ENCODE data around the gene ANKS1B.
"Not testable (repeated sequence)": the region's sequence is repeated elsewhere in the genome, so short reads cannot be mapped to it uniquely, and the experiment has no call there.

Gene ANKS1B

DNA sequence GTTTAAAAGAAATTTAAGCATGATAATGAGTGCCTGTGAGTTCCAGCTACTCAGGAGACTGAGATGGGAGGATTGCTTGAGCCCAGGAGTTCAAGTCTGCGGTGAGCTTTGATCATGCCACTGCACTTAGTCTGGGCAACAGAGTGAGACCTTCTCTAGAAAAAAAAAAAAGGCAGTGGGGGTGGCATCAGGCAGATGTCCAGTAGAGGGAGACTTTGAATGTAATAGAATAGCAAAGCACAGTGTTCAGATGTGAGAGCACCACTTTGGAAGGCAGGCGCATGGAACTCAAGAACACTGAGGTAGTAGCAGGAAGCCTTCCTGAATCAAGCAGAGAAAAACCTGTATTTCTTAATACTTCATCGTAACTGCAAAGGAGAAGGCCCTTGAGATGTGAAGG lies 731.7 kb downstream of the ANKS1B start:
- no peak for DNase-seq

DNA sequence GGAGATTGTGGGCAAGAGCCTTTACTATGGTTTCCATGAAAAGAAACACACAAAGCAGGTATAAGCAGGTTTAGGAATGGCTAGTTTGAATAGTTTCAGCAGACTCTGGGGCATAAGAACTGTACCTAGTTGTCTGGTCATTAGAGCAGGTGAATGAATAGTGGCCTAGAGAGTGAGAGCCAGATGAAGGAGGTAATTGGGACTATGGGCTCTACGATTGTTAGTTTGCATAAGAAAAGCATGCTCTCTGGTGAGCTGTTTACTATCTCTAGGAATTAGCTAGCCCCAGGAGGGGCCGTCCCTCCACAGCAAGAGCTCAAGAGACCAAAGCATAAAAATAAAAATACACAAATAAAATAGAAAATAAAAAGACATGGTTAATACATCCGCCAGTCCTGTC lies 734.6 kb downstream of the ANKS1B start:
- DNase-seq, result no peak

DNA sequence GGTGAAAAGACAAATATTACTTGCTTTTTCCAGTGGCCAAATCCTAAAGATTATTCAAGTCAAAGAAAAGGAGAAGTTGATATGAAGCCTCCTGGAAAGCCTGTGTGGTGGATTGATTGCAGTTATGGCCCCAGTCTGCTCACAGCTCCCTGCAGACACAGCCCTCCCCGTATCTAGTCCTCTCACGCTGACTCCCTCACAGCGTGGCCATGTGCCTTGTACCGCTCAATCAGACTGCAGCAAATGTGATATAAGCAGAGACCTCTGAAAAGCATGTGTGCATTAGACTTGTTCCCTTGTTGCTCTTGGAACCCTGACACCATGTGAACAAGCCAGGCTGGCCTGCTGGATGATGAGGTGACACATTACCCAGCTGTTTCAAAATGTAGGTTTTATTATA lies 735.2 kb downstream of the ANKS1B start:
- DNase-seq, result no peak

DNA sequence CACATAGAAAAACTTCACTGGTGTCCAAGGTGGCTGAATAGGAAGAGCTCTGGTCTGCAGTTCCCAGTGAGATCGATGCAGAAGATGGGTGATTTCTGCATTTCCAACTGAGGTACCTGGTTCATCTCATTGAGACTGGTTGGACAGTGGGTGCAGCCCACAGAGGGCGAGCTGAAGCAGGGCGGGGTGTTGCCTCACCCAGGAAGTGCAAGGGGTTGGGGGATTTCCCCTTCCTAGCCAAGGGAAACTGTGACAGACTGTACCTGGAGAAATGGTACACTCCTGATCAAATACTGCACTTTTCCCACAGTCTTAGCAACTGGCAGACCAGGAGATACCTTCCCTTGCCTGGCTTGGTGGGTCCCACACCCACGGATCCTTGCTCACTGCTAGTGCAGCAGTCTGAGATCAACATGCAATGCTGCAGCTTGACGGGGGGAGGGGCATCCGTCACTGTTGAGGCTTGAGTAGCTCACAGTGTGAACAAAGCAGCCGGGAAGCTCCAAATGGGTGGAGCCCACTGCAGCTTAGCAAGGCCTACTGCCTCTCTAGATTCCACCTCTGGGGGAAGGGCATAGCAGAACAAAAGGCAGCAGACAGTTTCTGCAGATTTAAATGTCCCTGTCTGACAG lies 746.7 kb downstream of the ANKS1B start:
- DNase-seq, result not testable (repeated sequence)

DNA sequence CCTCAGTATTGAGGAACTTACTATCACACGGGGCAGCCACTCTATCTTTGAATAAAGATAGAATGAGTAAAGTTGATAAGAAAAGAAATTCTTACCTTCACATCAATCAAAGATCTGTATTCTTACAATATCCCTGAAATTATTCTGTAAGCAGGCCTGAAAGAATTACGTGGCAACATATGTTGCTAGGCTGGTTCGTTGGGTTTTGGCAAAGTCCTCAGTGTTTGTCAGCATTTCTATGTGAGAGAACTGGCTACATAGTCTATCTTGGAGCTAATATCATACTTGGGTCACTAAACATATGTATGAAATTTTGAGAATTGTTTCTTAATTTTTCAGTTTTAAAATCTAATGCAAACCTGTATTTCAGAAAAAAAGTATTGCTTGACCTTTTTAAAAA lies 749.4 kb downstream of the ANKS1B start:
- no peak for DNase-seq

DNA sequence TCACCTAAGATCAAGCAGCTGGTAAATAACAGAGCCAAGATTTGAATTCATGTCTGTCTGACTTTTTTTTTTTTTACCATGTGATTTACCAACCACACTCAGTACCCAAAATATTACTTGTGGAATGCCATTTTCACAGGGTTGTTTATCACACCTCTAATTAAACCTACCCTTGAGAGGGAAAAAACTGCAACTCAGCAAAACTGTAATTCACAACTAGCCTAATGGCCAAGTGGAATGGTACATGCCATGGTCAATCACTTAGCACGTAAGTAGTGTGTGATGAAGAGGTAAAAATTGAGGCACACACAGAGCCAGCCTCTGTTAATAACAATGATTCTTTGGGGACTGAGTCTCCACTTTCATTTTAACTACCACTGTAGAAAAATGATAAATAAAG lies 750.0 kb downstream of the ANKS1B start:
- no peak for DNase-seq

DNA sequence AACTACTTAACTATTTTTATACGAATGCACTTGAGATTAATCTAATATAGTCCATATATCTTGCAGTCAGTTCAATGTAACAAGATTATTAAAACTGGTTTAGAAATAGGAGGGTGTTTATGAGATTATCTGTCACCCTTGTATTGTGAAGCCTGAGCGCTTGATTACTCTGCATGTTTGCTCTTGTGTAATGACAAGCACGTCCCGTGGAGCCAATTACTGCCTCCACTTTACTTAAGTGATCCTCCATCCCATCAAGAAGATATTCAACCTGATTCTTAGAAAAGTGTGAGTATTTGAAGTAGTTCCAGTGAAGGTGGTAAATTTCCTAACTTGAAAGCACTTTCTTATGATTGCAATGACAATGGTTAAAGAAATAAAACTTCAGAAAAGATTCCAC lies 752.4 kb downstream of the ANKS1B start:
- no peak for DNase-seq

DNA sequence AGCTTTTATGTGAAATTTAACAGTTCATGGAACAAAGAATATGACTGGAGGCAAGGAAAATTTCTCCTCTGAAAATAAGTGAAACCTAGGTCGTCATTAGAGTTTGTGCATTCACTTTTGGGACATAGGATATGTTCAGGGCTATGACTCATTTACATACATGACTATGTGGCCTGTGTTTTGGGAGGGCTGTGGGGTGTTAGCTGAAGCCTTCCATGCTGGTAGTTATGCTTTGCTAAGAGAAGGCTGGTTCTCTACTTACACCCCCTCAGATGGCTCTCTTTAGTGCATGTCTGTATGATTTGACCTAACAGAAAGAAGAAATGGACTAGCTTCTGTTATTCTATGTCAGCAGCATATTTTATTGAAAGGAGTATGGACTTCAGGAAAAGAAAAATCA lies 753.7 kb downstream of the ANKS1B start:
- no peak for DNase-seq

DNA sequence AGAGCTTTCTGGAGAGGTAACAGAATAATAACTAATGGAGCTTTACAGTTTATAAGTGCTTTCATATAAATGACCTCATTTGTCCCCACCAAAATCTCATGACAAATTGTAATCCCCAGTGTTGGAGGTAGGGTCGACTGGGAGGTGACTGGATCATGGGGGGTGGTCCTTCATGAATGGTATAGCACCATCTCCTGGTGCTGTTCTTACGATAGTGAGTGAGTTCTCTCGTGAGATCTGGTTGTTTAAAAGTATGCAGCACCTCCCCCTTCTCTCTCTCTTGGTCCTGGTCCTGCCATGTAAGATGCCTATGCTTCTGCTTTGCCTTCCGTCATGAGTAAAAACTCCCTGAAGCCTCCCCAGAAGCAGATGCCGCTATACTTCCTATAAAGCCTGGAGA lies 760.5 kb downstream of the ANKS1B start:
- DNase-seq, result no peak

DNA sequence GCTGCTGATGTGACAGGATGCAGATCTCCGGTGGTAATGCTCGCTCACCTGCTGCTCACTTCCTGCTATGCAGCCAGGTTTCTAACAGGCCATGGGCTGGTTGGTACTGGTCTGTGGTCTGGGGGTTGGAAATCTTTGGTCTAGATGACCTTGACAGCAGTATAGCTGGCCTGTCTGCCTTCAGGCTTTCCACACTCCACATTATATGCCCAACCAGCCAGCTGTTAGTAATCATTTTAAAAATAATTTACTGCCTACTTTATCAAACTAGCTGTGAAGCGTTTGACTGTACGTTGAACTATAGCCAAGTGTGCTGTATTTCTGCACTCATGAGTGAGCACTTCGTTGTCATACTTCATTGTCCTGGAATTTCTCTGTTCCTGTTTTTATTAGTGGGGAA lies 761.2 kb downstream of the ANKS1B start:
- DNase-seq, result no peak

DNA sequence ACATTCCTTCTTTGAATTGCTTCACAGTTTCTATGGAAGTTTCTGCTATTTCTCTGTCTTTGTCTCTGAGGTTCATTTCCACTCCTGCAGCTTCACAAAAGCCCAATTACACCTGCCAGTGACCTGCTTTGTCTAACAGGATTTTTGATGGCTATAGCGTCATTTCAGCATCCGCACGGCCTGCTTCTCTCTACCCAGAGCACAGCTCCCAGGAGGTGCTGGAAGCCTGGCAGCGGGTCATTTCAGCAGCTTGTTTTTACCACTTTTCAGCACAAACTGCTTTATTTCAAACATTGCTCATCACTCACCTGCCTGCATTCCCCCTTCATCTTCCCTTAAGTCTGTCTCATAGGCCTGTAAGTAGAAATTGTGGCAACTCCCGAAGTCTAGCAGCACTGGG lies 771.7 kb downstream of the ANKS1B start:
- no peak for DNase-seq

DNA sequence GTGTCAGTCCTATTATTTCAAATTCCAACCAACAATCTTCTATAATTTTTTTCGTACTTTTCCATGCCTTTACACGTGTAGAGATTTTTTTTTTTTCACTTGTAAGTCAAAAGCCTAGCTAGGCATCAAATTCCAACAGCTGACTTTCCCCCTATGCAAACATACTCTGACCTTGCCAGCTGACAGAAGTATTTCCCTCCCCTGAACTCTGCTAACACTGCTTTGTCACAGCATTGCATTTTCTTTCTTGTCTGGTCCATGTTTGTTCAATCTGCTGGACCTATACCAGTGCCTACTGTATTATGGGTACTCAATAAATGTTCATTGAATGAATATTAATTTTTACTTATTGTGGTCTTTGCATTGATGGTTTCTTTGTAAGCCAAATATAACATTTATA lies 772.5 kb downstream of the ANKS1B start:
- DNase-seq, result no peak

DNA sequence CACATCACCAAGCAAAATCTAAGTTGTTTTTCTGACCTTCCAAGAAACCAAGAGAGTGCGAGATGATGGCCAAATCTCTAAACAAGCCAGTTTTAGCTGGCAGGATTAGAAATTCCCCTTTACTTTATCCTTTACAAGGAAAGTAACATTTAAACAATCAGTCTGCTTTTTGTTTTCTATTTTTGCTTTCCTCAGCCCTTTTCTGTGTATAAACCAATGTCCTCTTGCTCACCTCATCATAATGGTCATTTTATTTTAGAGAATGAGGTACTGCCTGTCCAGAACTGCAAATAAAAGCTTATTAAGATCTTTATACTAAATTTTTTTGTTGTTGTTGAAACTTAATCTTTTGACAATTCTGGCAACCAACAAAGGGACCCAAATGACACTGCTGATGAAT lies 779.6 kb downstream of the ANKS1B start:
- no peak for DNase-seq

DNA sequence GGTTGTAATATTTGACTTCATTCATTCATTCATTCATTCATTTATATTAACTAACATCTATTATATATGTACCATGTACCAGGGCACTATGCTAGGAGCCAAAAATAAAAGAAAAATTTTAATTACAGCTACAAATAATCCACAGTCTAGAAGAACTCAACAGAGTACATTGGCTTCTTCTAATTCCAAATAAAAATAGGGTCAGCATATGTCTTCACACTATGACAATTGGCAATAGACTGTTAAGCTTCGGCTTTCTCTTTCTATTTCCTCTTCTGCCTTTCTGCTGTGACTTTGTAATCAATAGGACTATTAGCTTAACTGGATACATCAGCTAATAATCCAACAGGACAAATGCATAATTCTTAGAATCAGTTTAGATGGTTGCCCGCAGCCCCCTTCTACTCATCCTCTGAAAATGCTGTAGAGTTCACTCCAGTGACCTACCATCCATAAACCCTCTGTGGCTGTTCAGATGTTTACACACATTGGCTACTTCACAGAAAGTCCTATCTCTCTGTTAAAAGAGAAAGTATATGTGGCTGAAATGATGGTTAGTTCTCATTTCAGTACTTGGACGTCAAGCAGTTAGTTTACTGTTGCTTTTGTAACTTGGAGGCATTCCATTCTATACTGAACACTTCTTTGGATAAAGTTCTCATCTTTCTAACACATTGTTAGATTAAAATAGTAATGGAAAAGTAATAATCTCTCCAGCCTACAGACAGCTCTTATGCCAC lies 782.7 kb downstream of the ANKS1B start:
- DNase-seq, result no peak

DNA sequence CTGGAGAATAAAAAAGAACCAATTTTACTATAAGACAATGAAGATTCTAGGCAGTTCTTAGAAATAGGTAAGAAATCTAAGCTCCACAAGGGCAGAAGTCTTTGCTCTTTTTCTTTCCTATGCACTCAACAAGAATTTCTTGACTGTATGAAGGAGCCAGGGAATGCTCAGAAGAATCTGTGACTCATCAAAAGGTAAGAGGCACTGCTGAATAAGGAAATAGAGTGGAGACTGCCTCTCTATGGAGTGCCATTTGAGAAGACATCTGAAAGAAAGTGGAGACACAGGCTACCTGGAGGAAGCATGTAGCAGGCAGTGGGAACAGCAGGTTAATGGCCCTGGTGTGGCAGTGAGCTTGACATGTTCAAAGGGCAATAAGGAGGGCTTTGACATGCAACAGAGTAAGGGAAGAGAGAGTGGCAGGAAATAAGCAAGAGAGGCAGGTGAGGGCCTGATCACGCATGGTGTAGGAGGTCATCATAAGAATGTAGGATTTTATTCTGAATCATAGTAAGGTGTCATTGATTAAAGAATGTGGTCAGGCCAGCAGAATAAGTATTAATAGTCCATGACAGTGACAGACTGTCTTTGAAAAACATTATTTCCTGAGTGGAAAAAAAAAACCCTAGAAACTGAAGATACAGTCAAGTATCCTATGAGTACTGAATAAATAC lies 783.9 kb downstream of the ANKS1B start:
- no peak for DNase-seq

DNA sequence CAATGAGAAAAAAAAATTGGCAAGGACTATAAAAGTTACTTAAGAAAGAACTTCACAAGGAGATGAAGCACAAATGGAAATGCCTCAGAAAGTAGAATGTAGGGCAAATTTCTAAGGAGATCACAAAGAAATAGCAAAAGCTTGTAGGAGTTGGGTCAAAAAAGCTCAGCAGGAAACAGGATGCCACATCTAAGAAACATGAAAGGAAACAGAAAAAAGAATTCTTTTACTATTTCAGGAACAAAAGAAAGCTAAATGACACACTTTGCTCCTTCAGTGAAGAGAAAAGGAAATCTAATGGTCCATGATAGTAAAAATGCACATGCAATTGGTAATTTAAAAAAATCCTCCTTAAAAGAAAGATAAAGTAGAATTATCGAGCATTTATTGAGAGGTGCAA lies 789.3 kb downstream of the ANKS1B start:
- no peak for DNase-seq

DNA sequence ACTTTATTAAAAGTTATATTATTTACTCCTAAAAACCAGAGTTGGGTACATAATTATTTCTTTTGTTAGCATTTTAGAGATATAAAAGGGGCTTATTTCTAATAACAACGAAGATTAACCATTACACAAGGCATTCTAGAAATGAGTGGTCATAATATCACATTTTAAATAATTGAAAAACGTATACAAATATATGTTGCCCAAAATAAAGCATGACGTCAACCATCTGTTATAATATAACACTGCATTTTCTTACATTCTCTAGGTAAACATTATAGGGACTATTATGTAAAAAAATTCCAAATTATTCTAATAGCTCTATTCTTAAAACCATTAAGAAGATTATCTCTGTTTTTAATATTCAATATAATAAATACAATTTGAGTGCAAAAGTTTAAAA lies 792.2 kb downstream of the ANKS1B start:
- DNase-seq, result no peak

DNA sequence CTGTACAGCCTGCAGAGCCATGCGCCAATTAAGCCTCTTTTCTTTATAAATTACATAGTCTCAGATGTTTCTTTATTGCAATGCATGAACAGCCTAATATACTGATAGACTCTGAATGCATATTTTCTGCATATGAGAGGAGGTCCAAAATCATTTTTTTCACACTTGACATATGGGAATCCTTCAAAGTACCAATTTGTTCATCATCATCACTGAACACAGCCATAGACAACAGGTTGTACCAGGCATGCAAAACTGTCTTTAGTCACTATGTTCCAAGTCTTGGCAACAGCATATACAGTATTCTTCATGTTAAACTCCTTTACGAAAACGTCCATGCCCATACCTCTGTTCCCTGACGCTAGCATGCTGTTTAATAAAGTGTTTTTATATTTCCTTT lies 807.9 kb downstream of the ANKS1B start:
- no peak for DNase-seq

DNA sequence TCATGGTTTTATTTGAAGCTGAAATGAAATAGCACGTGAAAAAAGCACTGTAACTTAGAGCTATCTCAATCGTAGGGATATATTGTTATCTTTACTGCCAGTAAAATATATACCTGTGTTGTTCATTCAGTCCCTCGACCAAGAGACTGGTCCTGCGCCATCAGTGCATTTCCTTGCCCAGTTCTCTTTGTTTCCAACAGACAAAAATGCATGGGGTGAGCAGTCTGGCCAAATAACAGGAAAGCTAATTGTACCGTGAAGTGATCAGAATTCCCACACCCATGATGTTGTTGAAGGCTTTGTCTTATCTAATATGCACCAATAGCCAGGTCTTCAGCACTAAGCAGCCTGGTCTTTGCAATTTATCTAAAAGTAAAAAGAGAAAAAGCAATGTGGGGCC lies 814.3 kb downstream of the ANKS1B start:
- DNase-seq, result no peak

DNA sequence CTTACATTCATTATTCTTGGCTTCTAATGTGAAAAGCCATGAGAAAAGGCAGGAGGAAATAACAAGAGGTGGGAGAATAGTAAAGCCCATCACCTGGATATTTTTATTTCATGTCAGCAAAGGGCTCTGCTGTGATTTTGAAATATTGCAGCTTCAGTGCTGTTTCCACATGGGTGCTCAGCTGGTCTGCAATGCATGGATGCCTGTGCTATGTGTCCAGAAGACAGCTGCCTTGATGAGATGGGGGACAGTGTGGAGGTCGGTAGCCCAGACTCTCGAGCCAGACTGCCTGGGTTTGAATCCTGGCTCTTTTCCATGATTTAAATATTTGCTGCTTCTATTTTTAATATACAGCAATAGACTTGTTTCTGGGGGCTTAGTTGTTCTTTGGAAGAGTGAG lies 814.7 kb downstream of the ANKS1B start:
- DNase-seq, result no peak

DNA sequence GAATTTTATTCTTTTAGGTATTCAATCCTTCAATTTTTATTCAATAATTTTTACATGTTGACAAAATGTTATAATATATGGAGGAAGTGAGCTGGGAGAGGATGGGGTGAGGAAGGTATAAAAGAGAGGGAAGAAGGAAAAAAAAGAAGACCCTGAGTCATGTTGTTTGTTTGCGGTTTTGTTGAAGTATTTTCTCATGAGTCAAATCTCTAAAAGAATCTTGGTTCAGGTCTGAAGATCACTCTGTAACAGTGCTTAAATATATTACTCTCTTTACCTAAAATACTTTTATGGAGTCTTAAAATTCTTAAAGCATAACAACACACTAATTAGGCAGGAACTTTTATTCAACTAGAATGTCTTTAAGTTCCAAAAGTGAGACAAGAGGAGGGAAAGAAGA lies 826.8 kb downstream of the ANKS1B start:
- no peak for DNase-seq

DNA sequence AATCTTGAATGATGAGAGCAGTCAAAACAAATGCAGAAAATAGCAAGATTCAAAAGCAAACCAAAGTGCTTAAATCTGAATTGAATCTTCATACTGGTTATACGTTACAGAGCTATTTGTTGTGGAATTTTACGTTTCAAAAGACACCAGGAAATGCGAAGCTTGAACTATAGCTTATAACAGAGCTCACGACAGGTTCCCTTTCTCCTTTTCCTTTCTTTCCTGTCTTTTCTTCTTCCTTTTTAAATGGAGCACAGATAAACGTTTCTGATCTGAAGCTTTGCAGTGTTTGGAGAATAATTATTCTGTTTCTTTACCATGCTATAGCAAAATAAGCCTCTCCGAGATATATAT lies 829.8 kb downstream of the ANKS1B start:
- no peak for DNase-seq

DNA sequence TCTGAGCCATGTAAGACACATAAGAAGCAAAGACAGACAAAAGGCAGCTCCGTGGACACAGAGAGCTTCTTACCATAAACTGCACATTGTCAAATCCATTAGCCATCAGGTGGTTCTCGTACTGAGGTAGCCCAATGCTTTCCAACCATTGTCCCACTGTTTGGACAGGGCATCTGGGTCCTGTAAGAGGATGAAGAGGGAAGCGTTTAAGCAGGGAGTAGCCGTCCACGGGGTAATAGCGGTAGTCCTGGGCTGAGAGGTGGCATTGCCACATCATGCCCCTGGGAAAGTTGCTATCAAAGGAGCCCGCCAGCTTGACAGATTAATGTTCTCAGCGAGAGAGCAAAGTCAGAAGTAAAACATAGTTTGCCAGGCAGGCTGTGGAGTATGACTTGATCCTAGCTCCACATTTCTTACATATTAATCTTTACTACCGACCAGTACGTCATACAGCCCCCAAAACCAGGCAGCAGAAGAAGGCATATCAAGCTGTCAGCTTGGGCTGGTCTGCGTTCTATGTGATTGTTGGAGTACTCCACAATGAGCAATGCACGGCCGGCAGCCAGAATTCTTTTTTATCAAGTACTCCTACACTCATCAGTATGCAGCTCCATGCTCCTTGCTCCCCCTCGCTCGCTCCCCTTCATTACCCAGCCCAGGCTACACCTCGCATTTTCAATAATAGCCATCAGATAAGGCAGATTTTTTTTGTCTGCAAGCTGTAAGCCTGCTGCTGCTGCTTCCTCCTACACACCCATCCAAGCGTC lies 830.3 kb downstream of the ANKS1B start:
- DNase-seq, result no peak

DNA sequence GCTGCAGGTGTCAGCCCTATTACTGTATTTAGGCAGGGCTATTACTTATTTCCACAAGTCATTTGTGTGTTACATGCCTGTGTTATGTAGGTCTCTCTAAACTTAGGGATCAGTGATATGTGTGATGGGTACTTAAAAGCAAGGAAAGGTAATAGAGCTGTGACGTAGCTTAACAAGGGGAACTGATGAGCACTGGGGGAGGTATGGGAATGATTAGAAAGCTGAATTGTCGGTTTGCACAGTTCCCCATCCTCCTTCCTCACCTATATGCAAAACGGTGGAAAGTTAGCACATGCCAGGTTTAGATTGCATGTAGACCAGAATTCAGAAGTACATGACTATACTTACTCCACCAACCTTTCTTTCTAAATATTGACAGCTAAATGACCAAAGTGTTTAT lies 831.4 kb downstream of the ANKS1B start:
- DNase-seq, result no peak

Measured in GF-D8 (cell line).